Endodermal cell (in vitro differentiated cells): ENCODE results near the gene LOXL3. TPM values are rescaled to one million over a fixed set of nuclear protein-coding genes. Genes with fewer than 3 reads are reported as not detected.
A peak's percentile ranks its signal among the peaks of the same experiment; 100 is the strongest.

ENCODE experiments used
- DNase-seq: peaks from one replicate; pipeline ENCODE4 v3.0.0-alpha.2; 2017
- H3K27ac ChIP-seq: 2 replicates; pipeline ENCODE4 v1.5.1; 2013; ENCODE audit warnings: mild to moderate bottlenecking, low read depth, low read length, moderate library complexity
- H3K27me3 ChIP-seq: 2 replicates; pipeline ENCODE4 v1.6.1; 2013; ENCODE audit warnings: mild to moderate bottlenecking, low read length, moderate library complexity; ENCODE audit not compliant: insufficient read depth, control insufficient read depth, poor library complexity, severe bottlenecking
- H3K36me3 ChIP-seq: 2 replicates; pipeline ENCODE4 v1.7.0; 2013; ENCODE audit warnings: mild to moderate bottlenecking, low read length, moderate library complexity; ENCODE audit not compliant: control insufficient read depth, insufficient read depth
- H3K4me1 ChIP-seq: one replicate; pipeline ENCODE4 v1.7.0; 2013; ENCODE audit warnings: low read length; ENCODE audit not compliant: control insufficient read depth, insufficient read depth
- H3K4me3 ChIP-seq: 2 replicates; pipeline ENCODE4 v1.5.1; 2013; ENCODE audit warnings: mild to moderate bottlenecking, low read length, moderate library complexity
- H3K9ac ChIP-seq: 2 replicates; pipeline ENCODE4 v1.6.1; 2013; ENCODE audit warnings: mild to moderate bottlenecking, low read length, moderate library complexity; ENCODE audit not compliant: poor library complexity, severe bottlenecking; ENCODE audit errors: extremely low read depth
- H3K9me3 ChIP-seq: 2 replicates; pipeline ENCODE4 v1.6.1; 2013; ENCODE audit warnings: mild to moderate bottlenecking, low read length, moderate library complexity; ENCODE audit not compliant: control insufficient read depth
- H3K27ac Mint-ChIP-seq: 2 replicates; pipeline ENCODE4 v1.8.0; 2020; ENCODE audit warnings: mixed read lengths
- H3K27me3 Mint-ChIP-seq: 2 replicates; pipeline ENCODE4 v1.8.0; 2021; ENCODE audit warnings: mild to moderate bottlenecking, mixed read lengths; ENCODE audit not compliant: insufficient read depth
- H3K36me3 Mint-ChIP-seq: 2 replicates; pipeline ENCODE4 v1.8.0; 2020; ENCODE audit warnings: low read depth, mixed read lengths
- H3K4me1 Mint-ChIP-seq: 2 replicates; pipeline ENCODE4 v1.8.0; 2020; ENCODE audit warnings: mixed read lengths
- H3K4me3 Mint-ChIP-seq: 2 replicates; pipeline ENCODE4 v1.8.0; 2020; ENCODE audit warnings: mild to moderate bottlenecking, moderate library complexity, mixed read lengths
- H3K9me3 Mint-ChIP-seq: 2 replicates; pipeline ENCODE4 v1.8.0; 2020; ENCODE audit warnings: mild to moderate bottlenecking, mixed read lengths
- WGBS, 2 experiments: methylation state at CpG; one replicate each; pipeline versions ENCODE4 v1.1.5 to v1.1.7; 2013; ENCODE audit warnings: missing lambda C conversion rate in 2 of 2, mixed read lengths in 1 of 2; ENCODE audit not compliant: insufficient coverage in 1 of 2, insufficient read length in 1 of 2; 5-methylcytosine and 5-hydroxymethylcytosine counted together
- total RNA-seq, 2 donors: library from RNA; stranded (reverse); fragmentation: NEBNext Ultra II Directional in 1 of 2; extraction: Animal tissue kit (Norgen Biotek cat#: 25700) in 1 of 2; gene quantifications; 2 replicates in 1 of 2; 3 replicates in 1 of 2; pipeline ENCODE4 v1.2.1, GENCODE V29; 2021
- TF ChIP-seq, protein P1 (sequence below): fragments of 200-600 bp; sonication (generic); conservative IDR thresholded peaks from 2 replicates; pipeline ENCODE4 v1.5.0; 2021; ENCODE audit warnings: antibody characterized with exemption, mild to moderate bottlenecking

LOXL3 gene
- total RNA-seq, 2 donors from 2014 or later, result 5.4 to 7.6 TPM

DNA sequence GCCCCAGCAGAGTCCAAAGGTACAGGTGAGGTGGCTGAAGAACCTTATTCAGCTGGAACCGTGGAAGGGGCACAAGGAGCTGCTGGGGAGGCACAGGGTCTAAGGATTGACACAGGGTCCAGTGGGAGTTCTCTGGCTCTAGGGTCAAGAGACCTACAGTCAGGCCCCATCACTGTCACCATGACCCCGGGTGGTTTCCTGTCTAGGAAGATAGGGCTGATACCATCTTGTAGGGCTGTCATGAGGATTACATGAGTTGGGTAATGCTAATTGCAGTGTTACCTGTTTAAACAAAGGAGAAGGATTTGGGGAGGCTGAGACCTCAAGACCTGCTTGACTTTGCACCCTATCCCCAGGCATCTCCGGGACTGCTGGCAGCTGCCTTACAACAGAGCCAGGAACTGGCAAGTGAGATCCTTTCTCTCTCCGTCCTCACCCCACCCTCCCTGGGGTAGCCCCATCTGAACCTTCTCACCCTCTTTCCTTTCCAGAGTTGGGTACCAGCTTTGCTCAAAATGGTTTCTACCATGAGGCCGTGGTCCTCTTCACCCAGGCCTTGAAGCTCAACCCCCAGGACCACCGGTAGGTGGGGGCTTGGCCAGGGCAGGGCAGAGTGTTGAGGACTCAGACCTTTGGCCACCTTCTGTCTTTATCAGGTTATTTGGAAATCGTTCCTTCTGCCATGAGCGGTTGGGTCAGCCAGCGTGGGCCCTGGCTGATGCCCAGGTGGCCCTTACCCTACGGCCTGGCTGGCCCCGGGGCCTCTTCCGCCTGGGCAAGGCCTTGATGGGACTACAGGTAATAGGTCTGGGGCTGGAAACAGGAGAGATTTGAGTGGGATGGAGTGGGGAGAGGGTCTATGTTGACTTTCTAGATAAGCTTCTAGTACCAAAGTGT is 61.8 kb downstream of the LOXL3 start:
- no peak overlapping the region for H3K4me3 Mint-ChIP-seq
- H3K4me1 Mint-ChIP-seq, result no peaks in the 10 kb centered on the region
- peaks cover 30% of the 10 kb centered on the region for H3K36me3 ChIP-seq
- TF ChIP-seq, protein P1, sequence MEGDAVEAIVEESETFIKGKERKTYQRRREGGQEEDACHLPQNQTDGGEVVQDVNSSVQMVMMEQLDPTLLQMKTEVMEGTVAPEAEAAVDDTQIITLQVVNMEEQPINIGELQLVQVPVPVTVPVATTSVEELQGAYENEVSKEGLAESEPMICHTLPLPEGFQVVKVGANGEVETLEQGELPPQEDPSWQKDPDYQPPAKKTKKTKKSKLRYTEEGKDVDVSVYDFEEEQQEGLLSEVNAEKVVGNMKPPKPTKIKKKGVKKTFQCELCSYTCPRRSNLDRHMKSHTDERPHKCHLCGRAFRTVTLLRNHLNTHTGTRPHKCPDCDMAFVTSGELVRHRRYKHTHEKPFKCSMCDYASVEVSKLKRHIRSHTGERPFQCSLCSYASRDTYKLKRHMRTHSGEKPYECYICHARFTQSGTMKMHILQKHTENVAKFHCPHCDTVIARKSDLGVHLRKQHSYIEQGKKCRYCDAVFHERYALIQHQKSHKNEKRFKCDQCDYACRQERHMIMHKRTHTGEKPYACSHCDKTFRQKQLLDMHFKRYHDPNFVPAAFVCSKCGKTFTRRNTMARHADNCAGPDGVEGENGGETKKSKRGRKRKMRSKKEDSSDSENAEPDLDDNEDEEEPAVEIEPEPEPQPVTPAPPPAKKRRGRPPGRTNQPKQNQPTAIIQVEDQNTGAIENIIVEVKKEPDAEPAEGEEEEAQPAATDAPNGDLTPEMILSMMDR, result no peak
- H3K9me3 Mint-ChIP-seq, result no peaks in the 10 kb centered on the region
- H3K9me3 ChIP-seq, result no peaks in the 10 kb centered on the region
- H3K27me3 Mint-ChIP-seq, result peaks cover 20% of the 10 kb centered on the region
- no peak overlapping the region for H3K27ac Mint-ChIP-seq
- H3K4me3 ChIP-seq, result no peak overlapping the region
- no peak overlapping the region for H3K27ac ChIP-seq
- no peak for DNase-seq
- H3K27me3 ChIP-seq, result peaks cover 14% of the 10 kb centered on the region
- no peak overlapping the region for H3K9ac ChIP-seq
- peaks cover 37% of the 10 kb centered on the region for H3K36me3 Mint-ChIP-seq
- H3K4me1 ChIP-seq, result no peaks in the 10 kb centered on the region
- WGBS, 2 experiments, result 90 to 91% methylated on average over 10 to 12 of the region's 12 CpGs

DNA sequence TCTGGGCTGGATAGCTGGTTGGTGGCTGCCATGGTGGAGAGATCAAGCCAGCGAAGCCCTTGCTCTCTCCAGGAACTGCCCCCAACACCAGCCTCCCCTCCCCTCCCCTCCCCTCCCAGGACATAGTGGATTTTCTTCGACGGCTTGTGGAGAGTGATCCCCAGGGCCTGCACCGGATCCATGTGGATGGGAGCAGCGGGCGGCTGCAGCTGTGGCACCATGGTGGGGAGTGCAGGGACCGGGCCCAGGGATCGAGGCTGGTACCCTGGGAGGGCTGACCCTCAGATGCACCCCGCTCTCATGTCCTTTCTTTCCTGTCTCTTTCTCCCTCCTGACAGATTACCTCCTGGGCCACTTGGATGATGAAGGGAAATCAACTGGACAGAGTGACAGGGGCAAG is 63.8 kb downstream of the LOXL3 start:
- Histone ChIP-seq H3K27me3 (no peaks in the 10 kb centered on the region), H3K4me3 (no peak overlapping the region), H3K27ac (no peak overlapping the region), H3K9ac (no peak overlapping the region), H3K4me1 (no peaks in the 10 kb centered on the region), H3K9me3 (no peaks in the 10 kb centered on the region), H3K36me3 (peaks cover 34% of the 10 kb centered on the region)
- Mint-ChIP-seq H3K4me3 (no peak overlapping the region), H3K9me3 (no peaks in the 10 kb centered on the region), H3K36me3 (peaks cover 49% of the 10 kb centered on the region), H3K4me1 (no peaks in the 10 kb centered on the region), H3K27me3 (peaks cover under 1% of the 10 kb centered on the region), H3K27ac (no peak overlapping the region)
- WGBS, 2 experiments, result 93 to 94% methylated on average over 3 to 9 of the region's 9 CpGs
- TF ChIP-seq, protein P1, result no peak
- DNase-seq, result no peak

DNA sequence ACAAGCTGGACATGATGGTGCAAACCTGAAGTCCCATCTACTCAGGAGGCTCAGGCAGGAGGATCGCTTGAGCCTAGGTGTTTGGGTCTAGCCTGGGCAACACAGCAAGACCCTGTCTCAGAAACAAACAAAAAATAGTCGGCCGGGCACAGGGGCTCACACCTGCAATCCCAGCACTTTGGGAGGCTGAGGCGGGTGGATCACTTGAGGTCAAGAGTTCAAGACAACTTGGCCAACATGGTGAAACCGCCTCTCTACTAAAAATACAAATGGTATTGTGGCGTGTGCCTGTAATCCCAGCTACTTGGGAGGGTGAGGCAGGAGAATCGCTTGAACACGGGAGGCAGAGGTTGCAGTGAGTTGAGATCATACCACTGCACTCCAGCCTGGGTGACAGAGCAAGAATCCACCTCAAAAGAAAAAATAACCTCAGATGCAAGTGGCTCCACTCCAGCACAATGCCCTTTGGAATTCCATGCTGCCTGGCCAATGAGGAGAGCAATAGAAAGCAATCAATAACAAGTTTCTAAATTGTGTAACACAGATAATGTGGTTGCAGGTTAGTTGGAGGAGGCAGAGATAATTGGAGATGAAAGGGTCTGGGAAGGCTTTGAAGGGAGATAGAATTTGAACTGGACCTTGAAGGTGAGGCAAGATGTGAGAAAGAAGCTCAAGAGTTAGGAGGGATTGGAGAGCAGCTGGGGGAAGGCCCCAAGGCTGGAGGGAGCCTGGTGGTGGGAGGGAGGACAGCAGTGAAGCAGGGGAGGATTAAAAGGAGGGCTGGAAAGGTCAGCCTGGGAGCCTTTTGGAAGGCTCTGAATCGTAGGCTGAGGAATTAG is 64.9 kb downstream of the LOXL3 start:
- WGBS, 2 experiments, result 92 to 95% methylated on average over 7 to 9 of the region's 9 CpGs
- Histone ChIP-seq H3K9me3 (no peaks in the 10 kb centered on the region), H3K36me3 (peaks cover 28% of the 10 kb centered on the region), H3K4me3 (no peak overlapping the region), H3K9ac (no peak overlapping the region), H3K4me1 (no peaks in the 10 kb centered on the region), H3K27ac (no peak overlapping the region), H3K27me3 (no peaks in the 10 kb centered on the region)
- Mint-ChIP-seq H3K4me3 (no peak overlapping the region), H3K4me1 (no peaks in the 10 kb centered on the region), H3K27ac (peak overlapping the region; percentile 4), H3K36me3 (peaks cover 43% of the 10 kb centered on the region), H3K27me3 (no peaks in the 10 kb centered on the region), H3K9me3 (no peaks in the 10 kb centered on the region)
- TF ChIP-seq, protein P1, result peak; percentile 25
- DNase-seq, result no peak
